IMR-90 (cell line): ENCODE data around the gene C1orf141. TPM values are rescaled to one million over a fixed set of nuclear protein-coding genes. Genes with fewer than 3 reads are reported as not detected.

ENCODE experiments used
- ATAC-seq: fragments of 200-7000 bp; cut with Tn5 transposase; 2 replicates; pipeline ENCODE4 v1.9.1; 2020; ENCODE audit warnings: low read depth, mild to moderate bottlenecking, moderate library complexity
- BruUV-seq: library from RNA; stranded (reverse); fragments of 400-500 nt; replicated peaks from 2 replicates; lab custom pipeline; 2021; lab: Mats Ljungman, UMichigan
- CTCF ChIA-PET: fragments of 300-600 bp; formaldehyde crosslinking; extraction: SDS; loops from one replicate; lab custom pipeline; 2021; ENCODE audit warnings: antibody characterized with exemption; lab: Yijun Ruan, JAX
- POLR2A ChIA-PET: fragments of 300-600 bp; sonication (Branson Sonifier 250); formaldehyde crosslinking; loops from one replicate; lab custom pipeline; 2022; ENCODE audit warnings: antibody characterized with exemption; ENCODE audit not compliant: unreplicated experiment; lab: Charles Lee
- DNase-seq: peaks from one replicate; pipeline ENCODE4 v3.0.0; 2013
- H2AFZ ChIP-seq: replicated peaks from 2 replicates; pipeline ENCODE3; 2013; ENCODE audit warnings: low read length, mild to moderate bottlenecking; ENCODE audit not compliant: poor library complexity
- H2AK5ac ChIP-seq: 2 replicates; pipeline ENCODE4 v1.6.1; 2013; ENCODE audit warnings: low read depth, low read length, inconsistent platforms
- H2AK9ac ChIP-seq: replicated peaks from 2 replicates; pipeline ENCODE3; 2013; ENCODE audit warnings: mild to moderate bottlenecking, low read depth, low read length, moderate library complexity; ENCODE audit not compliant: poor library complexity
- H2BK120ac ChIP-seq: 2 replicates; pipeline ENCODE4 v1.6.1; 2013; ENCODE audit warnings: low read depth, low read length, inconsistent platforms
- H2BK15ac ChIP-seq: 3 replicates; pipeline ENCODE4 v1.6.1; 2013; ENCODE audit warnings: low read depth, low read length, inconsistent platforms
- H2BK20ac ChIP-seq: 2 replicates; pipeline ENCODE4 v1.6.1; 2013; ENCODE audit warnings: low read depth, mild to moderate bottlenecking, inconsistent platforms, low read length, moderate library complexity
- H2BK5ac ChIP-seq: 2 replicates; pipeline ENCODE4 v1.6.1; 2013; ENCODE audit warnings: mild to moderate bottlenecking, low read depth, low read length, inconsistent platforms; ENCODE audit not compliant: poor library complexity, severe bottlenecking
- H3K14ac ChIP-seq: replicated peaks from 2 replicates; pipeline ENCODE4 v1.6.1; 2013; ENCODE audit warnings: low read depth, low read length, inconsistent platforms
- H3K18ac ChIP-seq: 2 replicates; pipeline ENCODE4 v1.6.1; 2013; ENCODE audit warnings: low read depth, low read length, control low read depth
- H3K23ac ChIP-seq: 2 replicates; pipeline ENCODE4 v1.6.1; 2013; ENCODE audit warnings: low read depth, low read length, inconsistent platforms
- H3K27ac ChIP-seq: 2 replicates; pipeline ENCODE4 v1.5.1; 2013; ENCODE audit warnings: mild to moderate bottlenecking, control low read depth, low read length; ENCODE audit not compliant: insufficient read depth
- H3K27me3 ChIP-seq: 2 replicates; pipeline ENCODE4 v1.6.1; 2013; ENCODE audit warnings: low read length; ENCODE audit not compliant: control insufficient read depth, insufficient read depth
- H3K36me3 ChIP-seq: 2 replicates; pipeline ENCODE4 v1.6.1; 2013; ENCODE audit warnings: low read length, mixed read lengths; ENCODE audit not compliant: control insufficient read depth, insufficient read depth
- H3K4ac ChIP-seq: 2 replicates; pipeline ENCODE4 v1.6.1; 2013; ENCODE audit warnings: low read depth, low read length, inconsistent platforms
- H3K4me1 ChIP-seq: 2 replicates; pipeline ENCODE4 v1.6.1; 2013; ENCODE audit warnings: low read length, mixed read lengths; ENCODE audit not compliant: control insufficient read depth, insufficient read depth
- H3K4me2 ChIP-seq: 2 replicates; pipeline ENCODE4 v1.6.1; 2013; ENCODE audit warnings: low read depth, mild to moderate bottlenecking, control low read depth, low read length, moderate library complexity
- H3K4me3 ChIP-seq: 2 replicates; pipeline ENCODE4 v1.5.1; 2013; ENCODE audit warnings: low read depth, mild to moderate bottlenecking, control low read depth, low read length, moderate library complexity; ENCODE audit not compliant: insufficient read depth
- H3K56ac ChIP-seq: 2 replicates; pipeline ENCODE4 v1.6.1; 2013; ENCODE audit warnings: low read length, inconsistent platforms; ENCODE audit not compliant: insufficient read depth; ENCODE audit errors: extremely low read depth
- H3K79me1 ChIP-seq, 2 experiments: 2 replicates each; pipeline ENCODE4 v1.6.1; 2013; ENCODE audit warnings: low read length in 2 of 2, inconsistent platforms in 1 of 2, low read depth in 1 of 2
- H3K9ac ChIP-seq: 2 replicates; pipeline ENCODE4 v1.6.1; 2013; ENCODE audit warnings: low read depth, low read length, control low read depth
- H3K9me1 ChIP-seq: 2 replicates; pipeline ENCODE4 v1.6.1; 2013; ENCODE audit warnings: low read length, inconsistent platforms; ENCODE audit not compliant: insufficient read depth
- H3K9me3 ChIP-seq: 2 replicates; pipeline ENCODE4 v1.6.1; 2013; ENCODE audit warnings: low read length; ENCODE audit not compliant: control insufficient read depth, insufficient read depth
- H4K20me1 ChIP-seq: 2 replicates; pipeline ENCODE4 v1.6.1; 2013; ENCODE audit warnings: low read length, inconsistent platforms; ENCODE audit not compliant: insufficient read depth
- H4K5ac ChIP-seq: 2 replicates; pipeline ENCODE4 v1.6.1; 2013; ENCODE audit warnings: mild to moderate bottlenecking, low read depth, low read length, control low read depth
- H4K8ac ChIP-seq, 2 experiments: 2 replicates each; pipeline ENCODE4 v1.6.1; 2013; ENCODE audit warnings: low read depth in 2 of 2, low read length in 2 of 2, control low read depth in 1 of 2, inconsistent platforms in 1 of 2
- H4K91ac ChIP-seq: 2 replicates; pipeline ENCODE4 v1.6.1; 2013; ENCODE audit warnings: low read depth, low read length, inconsistent platforms; ENCODE audit not compliant: insufficient read depth
- ELK1 ChIP-seq: fragments of 150-350 bp; IDR thresholded peaks from 2 replicates; pipeline ENCODE4 v1.6.1; 2016; ENCODE audit warnings: low read depth, mild to moderate bottlenecking, low read length, moderate library complexity, borderline replicate concordance
- MXI1 ChIP-seq: IDR thresholded peaks from 2 replicates; pipeline ENCODE4 v1.6.1; 2012; ENCODE audit warnings: low read depth, mild to moderate bottlenecking, low read length, moderate library complexity, borderline replicate concordance
- POLR2A ChIP-seq: IDR thresholded peaks from 2 replicates; pipeline ENCODE4 v1.6.1; 2012; ENCODE audit warnings: mild to moderate bottlenecking, low read depth, low read length
- RAD21 ChIP-seq: IDR thresholded peaks from 2 replicates; pipeline ENCODE4 v1.6.1; 2012; ENCODE audit warnings: low read length, improper control_type of control experiment
- SMC3 ChIP-seq: fragments of 150-350 bp; IDR thresholded peaks from 2 replicates; pipeline ENCODE4 v1.6.1; 2016; ENCODE audit warnings: low read depth, mild to moderate bottlenecking, antibody characterized with exemption, low read length, moderate library complexity
- WGBS, 2 experiments: methylation state at CpG; one replicate each; pipeline versions ENCODE4 v1.1.5 to v1.1.7; 2013; ENCODE audit warnings: missing lambda C conversion rate in 2 of 2; ENCODE audit not compliant: insufficient read length in 1 of 2; ENCODE audit errors: extremely low coverage in 2 of 2; 5-methylcytosine and 5-hydroxymethylcytosine counted together
- dilution Hi-C: fragments of 300-500 bp; cut with HindIII; formaldehyde crosslinking; loops from one replicate; pipeline ENCODE4 v1.14.3; 2018; ENCODE audit warnings: low sequenced_read_pairs; ENCODE audit not compliant: unreplicated experiment
- in situ Hi-C: fragments of 300-500 bp; cut with MboI; formaldehyde crosslinking; loops from 3 replicates; pipeline ENCODE4 v1.14.3; 2019; ENCODE audit warnings: low sequenced_read_pairs, inconsistent platforms, mixed read lengths
- intact Hi-C: fragments of 100-400 bp; cut with micrococcal nuclease; formaldehyde crosslinking; loops from 2 replicates; pipeline ENCODE4 v1.10.0; 2022
- polyA plus RNA-seq, 3 experiments: library from polyadenylated mRNA; depleted of rRNA; stranded (reverse); fragments of >200 nt; gene quantifications; 2 replicates each; pipeline ENCODE4 v1.2.3, GENCODE V29; 2012; ENCODE audit warnings: low replicate concordance in 1 of 3
- total RNA-seq: library from RNA; depleted of rRNA; stranded (reverse); fragments of >200 nt; gene quantifications from 2 replicates; pipeline ENCODE4 v1.2.3, GENCODE V29; 2012

C1orf141 gene
- total and polyA plus RNA-seq, 2 of the 4 experiments (the other 2 are of a cell fraction): not detected

- no peak overlapping the region for H3K56ac ChIP-seq
- POLR2A ChIA-PET: no interaction called here
- H3K18ac ChIP-seq: no peak overlapping the region
- no peak overlapping the region for H4K91ac ChIP-seq
- H3K9me3 ChIP-seq: no peaks in the 10 kb centered on the region
- H2BK5ac ChIP-seq: no peak overlapping the region
- H2BK15ac ChIP-seq: no peak overlapping the region
- H2BK20ac ChIP-seq: no peak overlapping the region
- TF ChIP-seq POLR2A: no peak
- no peak for TF ChIP-seq MXI1
- TF ChIP-seq ELK1: no peak
- no peak for TF ChIP-seq RAD21
- no peak for TF ChIP-seq SMC3
- intact Hi-C loops (no loop called here), in situ Hi-C loops (no loop called here), dilution Hi-C loops (no loop called here)
- peaks cover 2% of the 10 kb centered on the region; the same call in 1 of the 2 replicates for H3K4me1 ChIP-seq
- BruUV-seq: no TSS peak
- CTCF ChIA-PET: no interaction called here
- H3K27ac ChIP-seq: no peak overlapping the region
- no peak overlapping the region for H4K5ac ChIP-seq
- H2AK5ac ChIP-seq: no peak overlapping the region
- H3K4me2 ChIP-seq: no peak overlapping the region
- H4K20me1 ChIP-seq: no peaks in the 10 kb centered on the region
- no peak overlapping the region for H3K4me3 ChIP-seq
- H3K9ac ChIP-seq: no peak overlapping the region
- no CpG with 5 or more reads among the region's 2 CpGs for WGBS, 2 experiments
- no peak overlapping the region for H3K14ac ChIP-seq
- H3K23ac ChIP-seq: no peak overlapping the region
- DNase-seq: no peak
- H4K8ac ChIP-seq: no peak overlapping the region
- no peak overlapping the region for H3K4ac ChIP-seq
- no peaks in the 10 kb centered on the region for H3K36me3 ChIP-seq
- no peak for ATAC-seq
- H2AK9ac ChIP-seq: no peak overlapping the region
- H3K9me1 ChIP-seq: no peaks in the 10 kb centered on the region
- no peak overlapping the region for H2BK120ac ChIP-seq
- H3K27me3 ChIP-seq: no peaks in the 10 kb centered on the region
- H3K79me1 ChIP-seq: no peaks in the 10 kb centered on the region
- H2AFZ ChIP-seq: no peak overlapping the region
These were observed 5.7 kb upstream of the C1orf141 start for GRCh38 chr1:67140460-67140859.
